CD14-positive monocyte (primary cell): ENCODE data around the gene NDUFB5. TPM values are rescaled to one million over a fixed set of nuclear protein-coding genes. Genes with fewer than 3 reads are reported as not detected.
"Not testable (repeated sequence)": the region's sequence is repeated elsewhere in the genome, so short reads cannot be mapped to it uniquely, and the experiment has no call there.

Experiments used
- DNase-seq, 3 donors: peaks; one replicate each; pipeline ENCODE4 v3.0.0-alpha.2; 2011 to 2022
- H2AFZ ChIP-seq: 2 replicates; pipeline ENCODE4 v1.6.0; 2012; ENCODE audit warnings: mild to moderate bottlenecking, low read depth, low read length, inconsistent platforms; ENCODE audit not compliant: insufficient read depth, poor library complexity, severe bottlenecking
- H3K27ac ChIP-seq, 2 donors: 1 replicate in 1 of 2; 2 replicates in 1 of 2; pipeline ENCODE4 v1.5.1; 2012 to 2013; ENCODE audit warnings: low read length in 2 of 2, control low read depth in 1 of 2, inconsistent platforms in 1 of 2, low read depth in 1 of 2, mild to moderate bottlenecking in 1 of 2
- H3K27me3 ChIP-seq, 2 donors: one replicate each; pipeline versions ENCODE4 v1.6.0 to v1.6.1; 2011 to 2013; ENCODE audit warnings: low read length in 2 of 2; ENCODE audit not compliant: control insufficient read depth in 2 of 2, insufficient read depth in 2 of 2
- H3K36me3 ChIP-seq, 2 donors: replicated peaks in 1 of 2; 1 replicate in 1 of 2; 2 replicates in 1 of 2; pipeline versions ENCODE4 v1.5.1 to v1.6.1; 2012 to 2013; ENCODE audit warnings: low read length in 2 of 2, control low read depth in 1 of 2, inconsistent platforms in 1 of 2, mild to moderate bottlenecking in 1 of 2; ENCODE audit not compliant: insufficient read depth in 2 of 2, control insufficient read depth in 1 of 2
- H3K4me1 ChIP-seq, 2 donors: 1 replicate in 1 of 2; 2 replicates in 1 of 2; pipeline versions ENCODE4 v1.5.1 to v1.6.1; 2012 to 2013; ENCODE audit warnings: low read length in 2 of 2, control low read depth in 1 of 2, inconsistent platforms in 1 of 2, mild to moderate bottlenecking in 1 of 2, moderate library complexity in 1 of 2; ENCODE audit not compliant: insufficient read depth in 2 of 2, control insufficient read depth in 1 of 2
- H3K4me2 ChIP-seq: replicated peaks from 2 replicates; pipeline ENCODE3; 2012; ENCODE audit warnings: low read length, moderate library complexity, mild to moderate bottlenecking; ENCODE audit not compliant: poor library complexity, severe bottlenecking; ENCODE audit errors: extremely low read depth
- H3K4me3 ChIP-seq, 3 experiments: fragments of 200-600 bp in 1 of 3; sonication (generic) in 1 of 3; replicated peaks in 1 of 3; 1 replicate in 2 of 3; 2 replicates in 1 of 3; pipeline ENCODE4 v1.5.1; 2011 to 2013; ENCODE audit warnings: low read length in 3 of 3, mild to moderate bottlenecking in 3 of 3, control low read depth in 2 of 3, low read depth in 2 of 3, inconsistent platforms in 1 of 3, moderate library complexity in 1 of 3
- H3K79me2 ChIP-seq: 2 replicates; pipeline ENCODE4 v1.6.0; 2012; ENCODE audit warnings: mild to moderate bottlenecking, control low read depth, inconsistent platforms, low read length, moderate library complexity; ENCODE audit not compliant: insufficient read depth
- H3K9ac ChIP-seq: 2 replicates; pipeline ENCODE4 v1.6.0; 2017; ENCODE audit warnings: low read length, mild to moderate bottlenecking; ENCODE audit not compliant: insufficient read depth, poor library complexity, severe bottlenecking
- H3K9me3 ChIP-seq, 2 donors: replicated peaks in 1 of 2; 1 replicate in 1 of 2; 2 replicates in 1 of 2; pipeline versions ENCODE4 v1.5.1 to v1.6.1; 2012 to 2013; ENCODE audit warnings: low read length in 2 of 2, control low read depth in 1 of 2; ENCODE audit not compliant: control insufficient read depth in 1 of 2, insufficient read depth in 1 of 2
- H4K20me1 ChIP-seq: 2 replicates; pipeline ENCODE4 v1.6.0; 2012; ENCODE audit warnings: mild to moderate bottlenecking, low read length, control low read depth, moderate library complexity; ENCODE audit not compliant: insufficient read depth
- H3K27ac Mint-ChIP-seq, 7 donors: one replicate each; pipeline ENCODE4 v1.8.0; 2020; ENCODE audit warnings: mild to moderate bottlenecking in 7 of 7, mixed read lengths in 7 of 7, moderate library complexity in 6 of 7, inconsistent platforms in 2 of 7
- H3K27me3 Mint-ChIP-seq, 3 donors: one replicate each; pipeline ENCODE4 v1.8.0; 2021 to 2022; ENCODE audit warnings: low read depth in 3 of 3, mild to moderate bottlenecking in 3 of 3, mixed read lengths in 3 of 3, moderate library complexity in 3 of 3, inconsistent platforms in 1 of 3
- H3K36me3 Mint-ChIP-seq, 2 donors: one replicate each; pipeline ENCODE4 v1.8.0; 2020; ENCODE audit warnings: mixed read lengths in 2 of 2, inconsistent platforms in 1 of 2, mild to moderate bottlenecking in 1 of 2
- H3K4me1 Mint-ChIP-seq: one replicate; pipeline ENCODE4 v1.8.0; 2020; ENCODE audit warnings: mild to moderate bottlenecking, mixed read lengths
- H3K4me3 Mint-ChIP-seq, 2 donors: one replicate each; pipeline ENCODE4 v1.8.0; 2020; ENCODE audit warnings: mild to moderate bottlenecking in 2 of 2, mixed read lengths in 2 of 2, moderate library complexity in 1 of 2
- H3K9me3 Mint-ChIP-seq, 7 donors: one replicate each; pipeline ENCODE4 v1.8.0; 2020 to 2022; ENCODE audit warnings: mixed read lengths in 7 of 7, mild to moderate bottlenecking in 6 of 7, moderate library complexity in 6 of 7, inconsistent platforms in 2 of 7
- WGBS: methylation state at CpG from one replicate; pipeline ENCODE4 v1.1.5; 2013; ENCODE audit warnings: missing lambda C conversion rate; ENCODE audit not compliant: insufficient coverage; 5-methylcytosine and 5-hydroxymethylcytosine counted together
- intact Hi-C, 2 donors: fragments of 100-400 bp; cut with micrococcal nuclease; formaldehyde crosslinking; loops; one replicate each; pipeline versions ENCODE4 v1.15.0 to v1.15.1; 2023
- polyA plus RNA-seq, 3 donors: library from polyadenylated mRNA; depleted of rRNA in 1 of 3; unstranded in 2 of 3; stranded (reverse) in 1 of 3; fragments of 300-500 nt in 2 of 3; fragments of >200 nt in 1 of 3; fragmentation: Illumina TruSeq in 2 of 3; gene quantifications; 1 replicate in 2 of 3; 2 replicates in 1 of 3; pipeline ENCODE4 v1.2.3, GENCODE V29; 2012 to 2021
- TF ChIP-seq, protein P1 (sequence below): fragments of 200-600 bp; IDR thresholded peaks from one replicate; pipeline ENCODE4 v1.8.0; 2022; ENCODE audit warnings: antibody characterized with exemption, mild to moderate bottlenecking

The NDUFB5 gene
- polyA plus RNA-seq, 3 donors: 30.8 to 144 (median 132) TPM

DNA sequence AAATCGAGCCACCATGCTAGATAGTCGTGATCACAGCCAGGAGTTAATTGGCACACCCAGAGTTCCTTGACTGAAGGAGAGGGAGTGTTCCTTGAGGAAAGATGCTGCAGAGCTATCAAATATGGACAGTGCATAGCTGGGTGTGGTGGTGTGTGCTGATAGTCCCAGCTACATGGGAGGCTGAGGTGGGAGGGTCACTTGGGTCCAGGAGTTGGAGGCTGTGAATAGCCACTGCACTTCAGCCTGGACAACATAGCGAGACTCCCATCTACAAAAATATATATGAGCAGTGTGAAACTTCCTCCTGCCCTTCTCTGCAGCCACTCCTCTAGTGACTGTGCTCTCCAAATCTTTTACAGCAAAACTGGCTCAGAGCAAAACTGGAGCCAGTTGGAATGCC is 38.3 kb downstream of the NDUFB5 start:
- Histone ChIP-seq H2AFZ (no peak overlapping the region), H3K27me3 (no peaks in the 10 kb centered on the region), H3K4me3 (no peak overlapping the region), H3K9ac (no peak overlapping the region), H3K27ac (no peak overlapping the region), H3K4me2 (no peak overlapping the region), H3K9me3 (no peaks in the 10 kb centered on the region), H3K79me2 (no peaks in the 10 kb centered on the region), H3K4me1 (no peaks in the 10 kb centered on the region), H3K36me3 (no peaks in the 10 kb centered on the region), H4K20me1 (no peaks in the 10 kb centered on the region)
- Mint-ChIP-seq H3K36me3 (no peaks in the 10 kb centered on the region), H3K4me3 (no peak overlapping the region), H3K9me3 (peaks cover 0 to 1% (median 0%) of the 10 kb centered on the region in 7 donors), H3K27me3 (peaks cover 0 to 5% (median 1%) of the 10 kb centered on the region in 3 donors), H3K27ac (no peak overlapping the region), H3K4me1 (no peaks in the 10 kb centered on the region)
- no peak for DNase-seq
- intact Hi-C loops: no loop called here
- WGBS: 83% methylated on average over 2 of the region's 3 CpGs
- TF ChIP-seq, protein P1, sequence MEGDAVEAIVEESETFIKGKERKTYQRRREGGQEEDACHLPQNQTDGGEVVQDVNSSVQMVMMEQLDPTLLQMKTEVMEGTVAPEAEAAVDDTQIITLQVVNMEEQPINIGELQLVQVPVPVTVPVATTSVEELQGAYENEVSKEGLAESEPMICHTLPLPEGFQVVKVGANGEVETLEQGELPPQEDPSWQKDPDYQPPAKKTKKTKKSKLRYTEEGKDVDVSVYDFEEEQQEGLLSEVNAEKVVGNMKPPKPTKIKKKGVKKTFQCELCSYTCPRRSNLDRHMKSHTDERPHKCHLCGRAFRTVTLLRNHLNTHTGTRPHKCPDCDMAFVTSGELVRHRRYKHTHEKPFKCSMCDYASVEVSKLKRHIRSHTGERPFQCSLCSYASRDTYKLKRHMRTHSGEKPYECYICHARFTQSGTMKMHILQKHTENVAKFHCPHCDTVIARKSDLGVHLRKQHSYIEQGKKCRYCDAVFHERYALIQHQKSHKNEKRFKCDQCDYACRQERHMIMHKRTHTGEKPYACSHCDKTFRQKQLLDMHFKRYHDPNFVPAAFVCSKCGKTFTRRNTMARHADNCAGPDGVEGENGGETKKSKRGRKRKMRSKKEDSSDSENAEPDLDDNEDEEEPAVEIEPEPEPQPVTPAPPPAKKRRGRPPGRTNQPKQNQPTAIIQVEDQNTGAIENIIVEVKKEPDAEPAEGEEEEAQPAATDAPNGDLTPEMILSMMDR: no peak

DNA sequence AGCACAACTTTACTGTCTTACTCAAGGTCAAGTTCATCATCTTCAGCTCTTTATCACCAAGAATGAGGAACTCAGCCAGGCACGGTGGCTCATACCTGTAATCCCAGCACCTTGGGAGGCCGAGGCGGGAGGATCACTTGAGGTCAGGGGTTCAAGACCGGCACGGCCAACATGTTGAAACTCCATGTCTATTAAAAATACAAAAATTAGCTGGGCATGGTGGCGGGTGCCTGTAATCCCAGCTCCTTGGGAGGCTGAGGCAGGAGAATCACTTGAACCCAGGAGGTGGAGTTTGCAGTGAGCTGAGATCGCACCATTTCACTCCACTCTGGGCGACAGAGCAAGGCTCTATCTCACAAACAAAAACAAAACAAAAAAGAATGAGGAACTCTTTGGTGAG is 39.2 kb downstream of the NDUFB5 start:
- no CpG with 5 or more reads among the region's 8 CpGs for WGBS
- H3K27me3 Mint-ChIP-seq, H3K27ac Mint-ChIP-seq: not testable (repeated sequence)

More for the DNA sequence above, 39.2 kb downstream of the NDUFB5 start:
- H3K27me3 ChIP-seq, H3K9me3 ChIP-seq, H4K20me1 ChIP-seq, H3K9me3 Mint-ChIP-seq, H3K4me1 ChIP-seq, H3K4me2 ChIP-seq, H3K79me2 ChIP-seq, DNase-seq, H3K27ac ChIP-seq, H3K36me3 Mint-ChIP-seq, H3K4me3 ChIP-seq, H2AFZ ChIP-seq, H3K36me3 ChIP-seq, H3K9ac ChIP-seq, H3K4me1 Mint-ChIP-seq, intact Hi-C loops, H3K4me3 Mint-ChIP-seq: not testable (repeated sequence)
